Suprapubic skin (tissue), 3 donors: Measurements from ENCODE around the gene MRPL51.

Source experiments
- POLR2A ChIP-seq, 2 donors: fragments of 450-650 bp; IDR thresholded peaks; one replicate each; pipeline ENCODE4 v1.6.1; 2017; ENCODE audit warnings: antibody characterized with exemption in 2 of 2, mild to moderate bottlenecking in 2 of 2, moderate library complexity in 2 of 2
- TF ChIP-seq, protein P1 (sequence below), 2 donors: fragments of 200-600 bp in 1 of 2; fragments of 450-650 bp in 1 of 2; sonication (generic) in 1 of 2; IDR thresholded peaks; one replicate each; pipeline ENCODE4 v1.5.1; 2016 to 2019; ENCODE audit warnings: antibody characterized with exemption in 2 of 2, mild to moderate bottlenecking in 1 of 2, moderate library complexity in 1 of 2

DNA sequence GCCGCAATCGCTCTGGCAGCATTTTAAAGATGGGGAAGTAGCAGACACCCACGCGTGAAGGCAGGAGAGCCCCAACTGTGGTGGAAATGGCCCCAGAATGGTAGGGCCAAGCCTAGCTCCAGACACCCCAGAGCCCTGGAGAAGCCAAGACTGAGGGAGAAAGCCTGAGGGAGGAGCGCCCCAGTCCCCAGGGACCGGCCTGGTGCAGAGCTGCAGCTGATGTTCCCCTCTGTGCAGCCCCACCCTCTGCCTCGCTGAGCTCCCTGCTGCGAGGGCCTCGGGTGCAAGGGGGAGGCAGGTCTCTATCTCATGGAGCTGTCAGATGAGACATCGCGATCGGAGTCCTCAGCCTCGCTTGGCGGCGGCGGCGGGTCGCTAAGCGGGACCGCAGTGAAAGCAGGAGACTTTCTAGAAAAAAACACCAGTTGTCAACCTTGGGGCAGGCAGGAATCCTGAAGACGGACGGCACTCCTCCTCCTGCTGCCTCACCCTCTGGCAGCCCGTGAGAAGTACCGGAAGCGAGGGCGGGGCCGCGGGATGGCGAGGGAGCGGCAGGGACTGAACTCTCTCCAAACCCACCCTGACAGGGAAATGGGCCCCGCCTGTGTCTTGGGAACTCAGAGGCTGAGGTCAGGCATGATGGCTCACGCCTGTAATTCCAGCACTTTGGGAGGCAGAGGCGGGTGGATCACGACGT is 47.3 kb upstream of the MRPL51 start:
- TF ChIP-seq, protein P1, sequence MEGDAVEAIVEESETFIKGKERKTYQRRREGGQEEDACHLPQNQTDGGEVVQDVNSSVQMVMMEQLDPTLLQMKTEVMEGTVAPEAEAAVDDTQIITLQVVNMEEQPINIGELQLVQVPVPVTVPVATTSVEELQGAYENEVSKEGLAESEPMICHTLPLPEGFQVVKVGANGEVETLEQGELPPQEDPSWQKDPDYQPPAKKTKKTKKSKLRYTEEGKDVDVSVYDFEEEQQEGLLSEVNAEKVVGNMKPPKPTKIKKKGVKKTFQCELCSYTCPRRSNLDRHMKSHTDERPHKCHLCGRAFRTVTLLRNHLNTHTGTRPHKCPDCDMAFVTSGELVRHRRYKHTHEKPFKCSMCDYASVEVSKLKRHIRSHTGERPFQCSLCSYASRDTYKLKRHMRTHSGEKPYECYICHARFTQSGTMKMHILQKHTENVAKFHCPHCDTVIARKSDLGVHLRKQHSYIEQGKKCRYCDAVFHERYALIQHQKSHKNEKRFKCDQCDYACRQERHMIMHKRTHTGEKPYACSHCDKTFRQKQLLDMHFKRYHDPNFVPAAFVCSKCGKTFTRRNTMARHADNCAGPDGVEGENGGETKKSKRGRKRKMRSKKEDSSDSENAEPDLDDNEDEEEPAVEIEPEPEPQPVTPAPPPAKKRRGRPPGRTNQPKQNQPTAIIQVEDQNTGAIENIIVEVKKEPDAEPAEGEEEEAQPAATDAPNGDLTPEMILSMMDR (IDR thresholded peaks at IDR 0.05): no peak
- TF ChIP-seq POLR2A (IDR thresholded peaks at IDR 0.05): no peak
